Esophagus (tissue), 2 donors: ENCODE measurements around the gene OBSCN. TPM values are rescaled to one million over a fixed set of nuclear protein-coding genes. Genes with fewer than 3 reads are reported as not detected.

ENCODE experiments used
- H3K27ac ChIP-seq, 2 donors: one replicate each; pipeline ENCODE4 v1.5.1; 2013; ENCODE audit warnings: low read depth in 2 of 2, mild to moderate bottlenecking in 2 of 2, inconsistent platforms in 1 of 2, low read length in 1 of 2, moderate library complexity in 1 of 2
- H3K27me3 ChIP-seq, 2 donors: one replicate each; pipeline ENCODE4 v1.6.1; 2013; ENCODE audit warnings: low read length in 2 of 2, control low read depth in 1 of 2, mild to moderate bottlenecking in 1 of 2; ENCODE audit not compliant: insufficient read depth in 2 of 2, control insufficient read depth in 1 of 2
- H3K36me3 ChIP-seq, 2 donors: one replicate each; pipeline ENCODE4 v1.6.1; 2013; ENCODE audit warnings: low read length in 1 of 2; ENCODE audit not compliant: control insufficient read depth in 2 of 2, insufficient read depth in 2 of 2
- H3K4me1 ChIP-seq, 2 donors: one replicate each; pipeline ENCODE4 v1.6.1; 2013; ENCODE audit warnings: low read length in 1 of 2; ENCODE audit not compliant: control insufficient read depth in 2 of 2, insufficient read depth in 2 of 2
- H3K4me3 ChIP-seq, 2 donors: one replicate each; pipeline ENCODE4 v1.5.1; 2013; ENCODE audit warnings: low read length in 2 of 2, mild to moderate bottlenecking in 2 of 2, low read depth in 1 of 2, moderate library complexity in 1 of 2
- H3K9me3 ChIP-seq, 2 donors: one replicate each; pipeline ENCODE4 v1.6.1; 2013; ENCODE audit warnings: mild to moderate bottlenecking in 2 of 2, low read depth in 1 of 2, low read length in 1 of 2, moderate library complexity in 1 of 2; ENCODE audit not compliant: control insufficient read depth in 2 of 2, insufficient read depth in 1 of 2
- WGBS, 2 donors: extraction: QIAGEN DNeasy Blood & Tissue Kit; methylation state at CpG; one replicate each; pipeline ENCODE4 v1.1.7; 2013; 5-methylcytosine and 5-hydroxymethylcytosine counted together
- polyA plus RNA-seq, 2 donors: library from polyadenylated mRNA; stranded (reverse); fragments of 200-250 nt; gene quantifications; one replicate each; pipeline ENCODE4 v1.2.3, GENCODE V29; 2013
- donor health status: healthy with polysubstance abuse.
- donor health status: Bipolar disorder and iron deficiency.

Gene OBSCN
- polyA plus RNA-seq, 2 donors = 7.7 to 20.6 TPM

DNA sequence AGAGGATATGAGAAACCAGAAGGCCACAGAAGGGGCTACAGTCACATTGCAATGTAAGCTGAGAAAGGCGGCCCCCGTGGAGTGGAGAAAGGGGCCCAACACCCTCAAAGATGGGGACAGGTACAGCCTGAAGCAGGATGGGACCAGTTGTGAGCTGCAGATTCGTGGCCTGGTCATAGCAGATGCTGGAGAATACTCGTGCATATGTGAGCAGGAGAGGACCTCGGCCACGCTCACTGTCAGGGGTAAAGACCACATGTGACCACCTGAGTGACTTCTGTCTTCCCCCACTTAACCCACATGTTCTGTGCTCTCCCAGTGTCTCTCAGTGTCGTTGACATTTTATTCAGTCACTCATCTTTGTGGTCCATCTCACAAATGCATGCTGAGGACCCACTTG lies 92.1 kb downstream of the OBSCN start:
- Histone ChIP-seq H3K27me3 (no peaks in the 10 kb centered on the region), H3K9me3 (peaks cover 0 to 24% of the 10 kb centered on the region in 2 donors), H3K36me3 (no peaks in the 10 kb centered on the region), H3K27ac (no peak overlapping the region), H3K4me1 (no peaks in the 10 kb centered on the region), H3K4me3 (no peak overlapping the region)
- 89 to 91% methylated on average over 7 of the region's 7 CpGs for whole genome bisulfite sequencing, 2 donors

DNA sequence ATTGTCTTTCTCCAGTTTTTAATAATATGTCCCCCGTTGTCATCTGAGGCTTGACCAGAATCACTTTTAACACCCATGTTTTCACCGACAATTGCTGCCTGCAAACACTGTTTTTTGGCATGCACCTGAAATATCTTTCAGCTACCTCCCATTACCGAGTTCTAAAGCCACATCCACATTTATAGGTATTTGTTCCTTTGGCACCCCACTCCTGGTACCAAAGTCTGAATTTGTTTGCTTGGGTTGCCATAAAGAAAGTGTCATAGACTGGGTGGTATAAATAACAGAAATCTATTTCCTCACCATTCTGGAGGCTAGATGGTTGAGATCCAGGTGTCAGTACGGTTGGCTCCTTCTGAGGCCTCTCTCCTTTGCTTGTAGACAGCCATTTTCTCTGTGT lies 94.2 kb downstream of the OBSCN start:
- WGBS, 2 donors = 91 to 95% methylated on average over 4 of the region's 4 CpGs
- Histone ChIP-seq H3K36me3 (no peaks in the 10 kb centered on the region), H3K4me3 (no peak overlapping the region), H3K27me3 (no peaks in the 10 kb centered on the region), H3K27ac (no peak overlapping the region), H3K9me3 (peaks cover 0 to 24% of the 10 kb centered on the region in 2 donors), H3K4me1 (peaks cover 0 to 2% of the 10 kb centered on the region in 2 donors)

DNA sequence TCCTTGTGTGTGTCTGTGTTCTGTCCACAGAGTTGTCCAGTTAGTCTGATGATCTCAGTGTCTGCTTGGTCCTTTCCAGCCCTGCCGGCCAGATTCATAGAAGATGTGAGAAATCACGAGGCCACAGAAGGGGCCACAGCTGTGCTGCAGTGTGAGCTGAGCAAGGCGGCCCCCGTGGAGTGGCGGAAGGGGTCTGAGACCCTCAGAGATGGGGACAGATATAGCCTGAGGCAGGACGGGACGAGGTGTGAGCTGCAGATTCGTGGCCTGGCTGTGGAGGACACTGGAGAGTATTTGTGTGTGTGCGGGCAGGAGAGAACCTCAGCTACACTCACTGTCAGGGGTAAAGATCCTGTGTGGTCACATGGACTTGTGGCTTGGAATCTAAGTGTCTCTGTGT lies 95.8 kb downstream of the OBSCN start:
- Histone ChIP-seq H3K27me3 (no peaks in the 10 kb centered on the region), H3K4me3 (no peak overlapping the region), H3K9me3 (peaks cover 0 to 21% of the 10 kb centered on the region in 2 donors), H3K4me1 (peaks cover 0 to 2% of the 10 kb centered on the region in 2 donors), H3K27ac (no peak overlapping the region), H3K36me3 (no peaks in the 10 kb centered on the region)
- WGBS, 2 donors = 79 to 94% methylated on average over 9 of the region's 9 CpGs

DNA sequence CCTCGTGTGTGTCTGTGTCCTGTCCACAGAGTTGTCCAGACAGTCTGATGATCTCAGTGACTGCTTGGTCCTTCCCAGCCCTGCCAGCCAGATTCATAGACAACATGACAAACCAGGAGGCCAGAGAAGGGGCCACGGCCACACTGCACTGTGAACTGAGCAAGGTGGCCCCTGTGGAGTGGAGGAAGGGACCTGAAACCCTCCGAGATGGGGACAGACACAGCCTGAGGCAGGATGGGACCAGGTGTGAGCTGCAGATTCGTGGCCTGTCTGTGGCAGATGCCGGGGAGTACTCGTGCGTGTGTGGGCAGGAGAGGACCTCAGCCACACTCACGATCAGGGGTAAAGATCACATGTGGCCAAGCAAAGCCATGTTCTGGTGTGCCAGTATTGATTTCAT lies 96.4 kb downstream of the OBSCN start:
- peaks cover 0 to 2% of the 10 kb centered on the region in 2 donors for H3K4me1 ChIP-seq
- H3K27me3 ChIP-seq = no peaks in the 10 kb centered on the region
- no peak overlapping the region for H3K4me3 ChIP-seq
- H3K9me3 ChIP-seq = peaks cover 0 to 21% of the 10 kb centered on the region in 2 donors
- H3K36me3 ChIP-seq = no peaks in the 10 kb centered on the region
- 82 to 86% methylated on average over 8 of the region's 8 CpGs for WGBS, 2 donors
- H3K27ac ChIP-seq = no peak overlapping the region

DNA sequence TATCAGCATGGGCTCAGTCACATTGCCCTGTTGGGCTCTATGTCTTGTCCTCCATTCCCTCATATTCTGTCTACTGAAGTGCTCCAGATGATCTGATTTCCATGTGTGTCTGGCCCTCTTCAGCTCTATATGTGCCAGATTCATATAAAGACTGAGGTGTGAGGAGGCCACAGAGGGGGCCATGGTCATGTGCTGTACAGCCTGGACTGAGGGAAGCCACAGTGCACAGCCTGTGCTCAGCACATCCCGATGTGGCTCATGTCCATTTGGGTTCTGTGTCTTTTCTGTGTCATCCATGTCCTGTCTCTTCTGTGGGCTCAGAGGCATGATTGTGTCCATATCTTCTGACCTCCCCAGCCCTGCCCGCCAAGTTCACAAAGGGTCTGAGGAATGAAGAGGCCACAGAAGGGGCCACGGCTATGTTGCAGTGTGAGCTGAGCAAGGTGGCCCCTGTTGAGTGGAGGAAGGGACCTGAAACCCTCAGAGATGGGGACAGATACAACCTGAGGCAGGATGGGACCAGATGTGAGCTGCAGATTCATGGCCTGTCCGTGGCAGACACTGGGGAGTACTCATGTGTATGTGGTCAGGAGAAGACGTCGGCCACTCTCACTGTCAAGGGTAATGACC lies 97.0 kb downstream of the OBSCN start:
- WGBS, 2 donors = 86 to 89% methylated on average over 6 of the region's 6 CpGs
- Histone ChIP-seq H3K27ac (no peak overlapping the region), H3K9me3 (peaks cover 0 to 19% of the 10 kb centered on the region in 2 donors), H3K36me3 (no peaks in the 10 kb centered on the region), H3K4me3 (no peak overlapping the region), H3K27me3 (no peaks in the 10 kb centered on the region), H3K4me1 (peaks cover 0 to 2% of the 10 kb centered on the region in 2 donors)

DNA sequence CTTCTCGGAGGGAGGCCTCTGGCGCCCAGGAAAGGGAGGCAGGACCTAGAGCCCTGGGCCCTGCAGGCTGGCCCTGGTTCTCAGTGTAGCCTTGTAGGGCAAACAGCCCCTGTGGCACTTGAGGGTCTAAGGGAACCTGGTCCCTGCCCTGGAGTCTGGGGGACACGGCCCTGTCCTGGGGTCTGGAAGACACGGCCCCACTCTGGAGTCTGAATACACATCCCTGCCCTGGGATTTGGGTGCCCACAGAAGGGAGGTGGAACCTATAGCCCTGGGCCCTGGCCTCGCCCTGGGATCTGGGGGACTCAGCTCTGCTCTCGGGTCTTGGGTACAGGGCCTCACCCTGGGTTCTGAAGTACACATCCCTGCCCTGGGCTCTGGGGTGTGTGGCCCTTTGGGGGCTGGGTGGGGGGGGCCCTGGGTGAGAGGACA lies 97.9 kb downstream of the OBSCN start:
- Histone ChIP-seq H3K9me3 (peaks cover 0 to 15% of the 10 kb centered on the region in 2 donors), H3K4me3 (no peak overlapping the region), H3K36me3 (no peaks in the 10 kb centered on the region), H3K27ac (no peak overlapping the region), H3K27me3 (no peaks in the 10 kb centered on the region), H3K4me1 (peaks cover 0 to 2% of the 10 kb centered on the region in 2 donors)
- WGBS, 2 donors = 83 to 86% methylated on average over 6 of the region's 6 CpGs

DNA sequence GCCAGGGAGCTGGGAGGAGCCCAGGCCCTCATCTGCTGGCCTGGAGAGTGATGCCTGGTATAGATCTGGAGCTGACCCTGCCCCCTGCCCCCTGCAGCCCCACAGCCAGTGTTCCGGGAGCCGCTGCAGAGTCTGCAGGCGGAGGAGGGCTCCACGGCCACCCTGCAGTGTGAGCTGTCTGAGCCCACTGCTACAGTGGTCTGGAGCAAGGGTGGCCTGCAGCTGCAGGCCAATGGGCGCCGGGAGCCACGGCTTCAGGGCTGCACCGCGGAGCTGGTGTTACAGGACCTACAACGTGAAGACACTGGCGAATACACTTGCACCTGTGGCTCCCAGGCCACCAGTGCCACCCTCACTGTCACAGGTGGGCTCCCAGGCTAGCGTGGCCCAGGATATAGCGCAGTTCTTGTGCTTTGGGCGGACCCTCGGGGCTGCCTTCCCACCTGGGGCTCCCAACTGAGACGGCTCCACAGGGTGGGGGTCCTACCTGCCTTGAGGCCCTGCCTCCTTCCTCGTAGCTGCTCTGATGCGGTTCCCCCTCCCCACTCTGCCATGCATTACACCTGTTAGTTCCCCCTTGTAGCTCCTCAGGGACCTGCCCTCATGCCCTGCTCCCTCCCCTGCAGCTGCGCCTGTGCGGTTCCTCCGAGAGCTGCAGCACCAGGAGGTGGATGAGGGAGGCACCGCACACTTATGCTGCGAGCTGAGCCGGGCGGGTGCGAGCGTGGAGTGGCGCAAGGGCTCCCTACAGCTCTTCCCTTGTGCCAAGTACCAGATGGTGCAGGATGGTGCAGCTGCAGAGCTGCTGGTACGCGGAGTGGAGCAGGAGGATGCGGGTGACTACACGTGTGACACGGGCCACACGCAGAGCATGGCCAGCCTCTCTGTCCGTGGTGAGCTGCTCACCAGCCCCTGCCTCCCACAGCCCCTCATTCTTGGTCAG lies 98.7 kb downstream of the OBSCN start:
- H3K27me3 ChIP-seq = no peaks in the 10 kb centered on the region
- no peak overlapping the region for H3K27ac ChIP-seq
- H3K9me3 ChIP-seq = peaks cover 0 to 15% of the 10 kb centered on the region in 2 donors
- no peak overlapping the region for H3K4me3 ChIP-seq
- peaks cover 0 to 2% of the 10 kb centered on the region in 2 donors for H3K4me1 ChIP-seq
- no peaks in the 10 kb centered on the region for H3K36me3 ChIP-seq
- 69 to 75% methylated on average over 34 to 35 of the region's 35 CpGs for WGBS, 2 donors

DNA sequence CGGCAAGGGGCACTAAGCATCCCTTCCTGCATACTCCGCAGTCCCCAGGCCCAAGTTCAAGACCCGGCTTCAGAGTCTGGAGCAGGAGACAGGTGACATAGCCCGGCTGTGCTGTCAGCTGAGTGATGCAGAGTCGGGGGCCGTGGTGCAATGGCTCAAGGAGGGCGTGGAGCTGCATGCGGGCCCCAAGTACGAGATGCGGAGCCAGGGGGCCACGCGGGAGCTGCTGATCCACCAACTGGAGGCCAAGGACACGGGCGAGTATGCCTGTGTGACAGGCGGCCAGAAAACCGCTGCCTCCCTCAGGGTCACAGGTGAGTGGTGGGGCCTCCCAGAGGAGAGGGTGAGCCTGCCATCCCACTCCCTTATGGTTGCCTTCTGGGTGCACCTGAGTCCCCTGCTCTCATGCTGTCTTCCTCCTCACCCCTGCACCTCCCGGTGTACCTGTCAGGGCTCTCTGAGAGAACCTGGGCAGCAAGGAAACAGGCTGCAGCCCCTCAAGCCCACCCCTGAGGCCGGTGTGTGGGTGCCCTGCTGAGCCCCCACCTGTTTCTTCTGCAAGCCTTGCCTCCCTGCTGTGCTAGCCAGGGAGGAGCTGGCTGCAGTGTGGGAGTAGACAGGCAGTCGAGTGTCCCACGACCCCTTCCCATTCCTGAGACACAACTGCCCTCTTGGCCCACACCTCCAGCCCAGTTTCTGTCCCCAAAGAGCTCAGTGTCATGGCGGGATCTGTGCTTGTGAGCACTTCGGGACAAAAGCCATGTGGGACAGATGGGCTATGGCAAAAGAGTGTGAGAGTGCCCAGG lies 99.6 kb downstream of the OBSCN start:
- H3K27ac ChIP-seq = no peak overlapping the region
- no peak overlapping the region for H3K4me3 ChIP-seq
- no peaks in the 10 kb centered on the region for H3K36me3 ChIP-seq
- 79 to 80% methylated on average over 22 of the region's 22 CpGs for WGBS, 2 donors
- no peaks in the 10 kb centered on the region for H3K27me3 ChIP-seq
- peaks cover 0 to 2% of the 10 kb centered on the region in 2 donors for H3K4me1 ChIP-seq
- peaks cover 0 to 16% of the 10 kb centered on the region in 2 donors for H3K9me3 ChIP-seq

DNA sequence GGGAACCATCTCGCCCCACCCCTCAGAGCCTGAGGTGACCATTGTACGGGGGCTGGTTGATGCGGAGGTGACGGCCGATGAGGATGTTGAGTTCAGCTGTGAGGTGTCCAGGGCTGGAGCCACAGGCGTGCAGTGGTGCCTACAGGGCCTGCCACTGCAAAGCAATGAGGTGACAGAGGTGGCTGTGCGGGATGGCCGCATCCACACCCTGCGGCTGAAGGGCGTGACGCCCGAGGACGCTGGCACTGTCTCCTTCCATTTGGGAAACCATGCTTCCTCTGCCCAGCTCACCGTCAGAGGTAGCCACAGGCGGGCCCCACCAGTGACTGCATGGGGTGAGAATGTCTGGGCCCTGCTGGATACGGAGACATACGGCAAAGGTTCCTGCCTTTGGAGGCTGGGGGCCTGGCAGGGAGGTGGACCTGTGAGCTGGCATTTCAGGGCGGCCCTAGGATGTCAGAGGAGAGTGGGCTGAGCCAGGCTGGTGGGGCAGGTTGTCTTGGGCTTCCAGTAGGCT lies 100.3 kb downstream of the OBSCN start:
- Histone ChIP-seq H3K4me3 (no peak overlapping the region), H3K27ac (no peak overlapping the region), H3K27me3 (no peaks in the 10 kb centered on the region), H3K9me3 (peaks cover 0 to 12% of the 10 kb centered on the region in 2 donors), H3K36me3 (no peaks in the 10 kb centered on the region), H3K4me1 (peaks cover 0 to 2% of the 10 kb centered on the region in 2 donors)
- 88 to 93% methylated on average over 18 of the region's 18 CpGs for WGBS, 2 donors
